GM19238 (cell line): ENCODE measurements around the gene TRPT1.
A peak's percentile ranks its signal among the peaks of the same experiment; 100 is the strongest.

ENCODE experiments used
- DNase-seq: peaks from one replicate; pipeline ENCODE4 v3.0.0; 2011; ENCODE audit warnings: low spot score; ENCODE audit not compliant: insufficient read length

TRPT1 gene

GRCh38 chr11:64245797-64246620 is 20.0 kb upstream of the TRPT1 start:
- no peak for DNase-seq

DNA sequence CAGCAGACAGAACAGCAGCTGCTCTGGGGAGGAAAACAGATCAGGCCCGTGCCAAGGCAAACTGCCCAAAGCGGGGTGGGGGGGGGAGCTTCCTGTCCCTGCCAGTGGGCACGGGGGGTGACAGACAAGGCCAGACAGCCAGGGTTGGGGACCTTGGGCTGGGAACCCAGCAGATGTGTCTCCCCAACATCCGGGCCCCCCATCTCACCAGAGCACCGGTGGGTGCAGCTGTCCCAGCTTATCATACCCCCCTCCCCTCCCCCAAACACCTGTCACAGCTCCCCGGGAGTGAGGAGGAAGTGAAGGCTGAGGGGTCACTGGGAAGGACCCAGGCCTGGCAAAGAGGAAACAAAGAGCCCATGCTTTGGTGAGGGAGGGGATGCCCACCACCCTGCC is 19.4 kb upstream of the TRPT1 start:
- DNase-seq, result no peak

DNA sequence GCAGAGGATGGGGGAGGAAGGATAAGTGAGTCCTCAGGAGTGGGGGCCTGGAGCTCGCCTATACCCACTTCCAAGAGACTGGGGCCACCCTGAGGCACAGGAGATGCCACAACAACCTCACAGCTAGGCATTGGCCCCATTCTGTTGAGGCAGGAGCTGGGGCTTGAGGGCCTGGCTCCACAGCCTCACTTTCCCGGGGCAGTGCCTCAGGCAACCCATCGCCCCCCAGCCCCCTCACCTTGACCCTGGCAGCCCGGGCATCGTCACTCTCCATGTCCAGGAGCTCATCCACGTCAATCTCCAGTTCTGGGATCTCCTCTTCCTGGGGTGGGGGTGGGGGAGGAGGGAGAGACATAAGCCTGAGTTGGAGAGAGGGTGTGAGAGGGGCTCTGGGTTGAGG is 19.0 kb upstream of the TRPT1 start:
- no peak for DNase-seq

DNA sequence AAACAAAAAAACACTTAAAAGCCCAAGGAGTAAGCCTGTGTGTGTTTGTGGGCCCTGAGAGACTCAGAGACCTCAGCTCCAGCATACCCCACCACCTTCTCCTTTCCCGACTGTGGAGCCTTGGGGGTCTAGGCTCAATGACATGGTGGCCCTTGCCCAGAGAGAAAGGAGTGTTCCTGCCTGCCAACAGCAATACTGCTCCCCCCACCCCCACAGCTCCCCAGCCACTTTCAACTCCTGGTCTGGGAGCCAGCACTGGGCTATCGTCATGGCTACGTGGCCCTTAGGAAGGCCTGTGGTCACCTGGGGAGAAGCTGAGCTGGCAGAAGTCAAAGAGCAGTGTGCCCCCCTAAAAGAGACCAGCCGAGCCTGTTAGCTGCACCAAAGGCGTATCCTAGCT is 18.1 kb upstream of the TRPT1 start:
- no peak for DNase-seq

- no peak for DNase-seq
These were observed 17.4 kb upstream of the TRPT1 start for GRCh38 chr11:64243236-64243854.

- no peak for DNase-seq
These were observed 15.7 kb upstream of the TRPT1 start for GRCh38 chr11:64241491-64242374.

- peak; percentile 92 for DNase-seq
These were observed 15.2 kb upstream of the TRPT1 start for GRCh38 chr11:64241241-64241490.

GRCh38 chr11:64240435-64241240 is 14.7 kb upstream of the TRPT1 start, which contains the start of gene FKBP2:
Gene FKBP2, plus strand, starts transcription at chr11:64241095. Its CDS starts 1,293 bp downstream, at chr11:64242388.
- peak; percentile 97 for DNase-seq

GRCh38 chr11:64239662-64240434 is 13.9 kb upstream of the TRPT1 start:
- DNase-seq, result no peak

- no peak for DNase-seq
These were observed 13.0 kb upstream of the TRPT1 start for GRCh38 chr11:64238999-64239398.

DNA sequence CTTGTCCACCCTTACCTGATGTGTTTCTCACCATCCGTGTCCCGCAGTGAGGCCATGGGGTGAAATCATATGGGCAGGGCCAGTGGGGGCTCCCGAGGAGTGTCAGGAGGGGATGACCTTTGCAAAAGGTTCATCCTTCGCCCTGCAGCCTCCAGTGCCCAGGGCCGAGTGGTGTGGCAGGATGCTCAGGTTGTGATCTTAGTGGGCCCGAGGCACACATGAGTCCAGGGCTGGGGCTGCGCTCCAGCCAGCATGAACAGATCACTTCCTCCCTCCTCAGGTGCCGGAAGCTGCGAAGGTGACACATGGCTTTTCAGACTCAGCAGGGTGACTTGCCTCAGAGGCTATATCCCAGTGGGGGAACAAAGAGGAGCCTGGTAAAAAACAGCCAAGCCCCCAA is 12.1 kb upstream of the TRPT1 start:
- no peak for DNase-seq

GRCh38 chr11:64237484-64237951 is 11.5 kb upstream of the TRPT1 start:
- no peak for DNase-seq

- DNase-seq, result no peak
These were observed 9.6 kb upstream of the TRPT1 start for GRCh38 chr11:64235437-64236161.

DNA sequence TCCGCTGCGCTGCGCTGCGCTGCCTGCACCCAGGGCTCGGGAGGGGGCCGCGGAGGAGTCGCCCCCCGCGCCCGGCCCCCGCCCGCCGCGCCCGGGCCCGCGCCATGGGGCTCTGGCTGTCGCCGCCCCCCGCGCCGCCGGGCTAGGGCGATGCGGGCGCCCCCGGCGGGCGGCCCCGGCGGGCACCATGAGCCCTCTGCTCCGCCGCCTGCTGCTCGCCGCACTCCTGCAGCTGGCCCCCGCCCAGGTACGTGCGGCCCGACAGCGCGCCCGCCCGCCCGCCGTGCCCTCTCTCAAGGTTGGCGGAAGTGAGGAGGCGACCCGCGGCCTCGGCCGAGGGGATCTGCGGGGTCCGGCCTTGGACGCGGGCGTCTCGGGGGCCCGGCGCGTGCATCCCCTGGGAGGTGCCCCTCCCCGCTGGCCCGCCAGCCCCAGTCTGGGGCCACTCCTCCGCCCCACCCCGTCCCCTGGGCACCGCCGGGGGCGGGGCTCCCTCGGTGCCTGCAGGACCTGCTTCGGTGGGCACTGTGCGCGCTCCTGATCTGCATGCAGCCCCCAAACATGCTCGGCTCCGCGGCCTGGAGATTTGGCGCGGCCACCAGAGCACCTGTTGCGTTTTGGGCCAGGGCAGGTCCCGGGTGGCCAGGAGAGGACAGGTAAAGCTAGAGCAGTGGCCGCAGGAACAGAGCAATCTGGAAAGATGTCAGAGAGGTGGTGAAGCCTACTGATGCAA is 8.8 kb upstream of the TRPT1 start:
- DNase-seq, result no peak

DNA sequence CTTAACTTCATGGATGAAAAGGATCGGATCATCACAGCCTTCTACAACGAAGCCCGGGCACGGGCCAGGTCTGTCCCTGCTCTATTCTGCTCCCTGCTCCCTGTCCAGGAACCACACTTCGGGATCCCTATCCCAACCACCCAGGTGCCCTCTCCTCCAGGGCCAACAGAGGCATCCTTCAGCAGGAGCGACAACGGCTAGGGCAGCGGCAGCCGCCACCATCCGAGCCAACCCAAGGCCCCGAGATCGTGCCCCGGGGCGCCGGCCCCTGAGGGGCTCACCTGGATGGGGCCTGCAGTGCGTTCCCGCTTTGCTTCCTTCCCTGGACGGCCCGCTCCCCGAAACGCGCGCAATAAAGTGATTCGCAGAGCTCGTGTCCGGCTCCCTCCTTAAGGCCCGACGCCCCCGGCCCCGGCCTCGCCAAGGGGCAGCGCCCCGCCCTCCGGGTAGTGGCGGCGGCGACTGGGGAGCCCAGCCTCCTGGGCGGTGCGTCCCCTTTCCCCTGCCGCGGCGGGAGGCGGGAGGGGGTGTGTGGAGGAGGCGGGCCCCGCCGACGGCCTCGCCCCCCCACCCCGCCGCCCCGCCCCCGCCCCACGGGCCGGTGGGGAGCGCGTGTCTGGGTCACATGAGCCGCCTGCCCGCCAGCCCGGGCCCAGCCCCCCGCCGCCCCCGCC is 8.1 kb upstream of the TRPT1 start, which contains the start of gene VEGFB:
VEGFB (plus strand) TSS at position 672 of the 674 bp plus-strand sequence. CDS start 250 bp downstream, outside the sequence.
- peak; percentile 75 for DNase-seq

- DNase-seq, result no peak
These were observed 7.0 kb upstream of the TRPT1 start for GRCh38 chr11:64232967-64233315.

DNA sequence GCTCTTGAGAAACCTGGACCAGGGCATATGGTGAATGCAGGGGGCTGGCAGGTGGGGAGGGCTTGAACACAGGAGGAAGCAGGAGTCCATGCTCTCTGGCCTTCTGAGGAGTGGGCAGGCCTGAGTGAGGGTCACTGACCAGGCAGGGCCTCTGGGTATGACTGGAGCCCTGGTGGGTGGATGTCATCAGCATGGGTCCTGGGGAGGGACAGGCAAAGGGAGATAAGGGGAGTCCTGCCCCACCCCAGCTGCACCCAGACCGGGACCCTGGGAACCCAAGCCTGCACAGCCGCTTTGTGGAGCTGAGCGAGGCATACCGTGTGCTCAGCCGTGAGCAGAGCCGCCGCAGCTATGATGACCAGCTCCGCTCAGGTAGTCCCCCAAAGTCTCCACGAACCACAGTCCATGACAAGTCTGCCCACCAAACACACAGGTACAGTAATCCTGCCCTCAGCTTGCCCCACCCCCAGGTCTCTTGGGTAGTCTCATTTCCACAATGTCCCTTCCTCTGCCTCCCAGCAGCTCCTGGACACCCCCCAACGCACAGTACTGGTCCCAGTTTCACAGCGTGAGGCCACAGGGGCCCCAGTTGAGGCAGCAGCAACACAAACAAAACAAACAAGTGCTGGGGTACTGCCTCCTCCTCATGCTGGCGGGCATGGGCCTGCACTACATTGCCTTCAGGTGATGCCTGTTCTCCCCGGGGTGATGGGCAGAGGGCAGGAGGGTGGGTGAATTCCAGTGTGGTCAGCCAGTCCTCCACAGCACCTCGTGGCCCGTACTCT is 6.4 kb upstream of the TRPT1 start:
- no peak for DNase-seq

GRCh38 chr11:64231546-64231945 is 5.6 kb upstream of the TRPT1 start:
- DNase-seq, result no peak
